Astrocyte (in vitro differentiated cells and primary cell): Measurements from ENCODE around the gene PIK3R3. TPM values are rescaled to one million over a fixed set of nuclear protein-coding genes. Genes with fewer than 3 reads are reported as not detected.

Source experiments
- DNase-seq: peaks from one replicate; pipeline ENCODE4 v3.0.0-alpha.2; 2010; ENCODE audit warnings: low read depth
- FAIRE-seq: peaks from 2 replicates; lab custom pipeline; 2011; peaks lifted over from hg19 to GRCh38; lab: Jason Lieb, UNC
- H2AFZ ChIP-seq: 2 replicates; pipeline ENCODE4 v1.6.0; 2012; ENCODE audit warnings: low read depth, low read length, inconsistent platforms
- H3K27ac ChIP-seq: 2 replicates; pipeline ENCODE4 v1.5.1; 2011; ENCODE audit warnings: low read depth, low read length, inconsistent platforms
- H3K27me3 ChIP-seq: 2 replicates; pipeline ENCODE4 v1.6.0; 2011; ENCODE audit warnings: low read length, inconsistent platforms; ENCODE audit not compliant: insufficient read depth
- H3K36me3 ChIP-seq: 2 replicates; pipeline ENCODE4 v1.5.1; 2011; ENCODE audit warnings: low read length, inconsistent platforms; ENCODE audit not compliant: insufficient read depth
- H3K4me1 ChIP-seq: 2 replicates; pipeline ENCODE4 v1.5.1; 2011; ENCODE audit warnings: low read length, inconsistent platforms; ENCODE audit not compliant: insufficient read depth
- H3K4me2 ChIP-seq: 2 replicates; pipeline ENCODE4 v1.6.0; 2012; ENCODE audit warnings: low read length, inconsistent platforms
- H3K4me3 ChIP-seq: 2 replicates; pipeline ENCODE4 v1.5.1; 2011; ENCODE audit warnings: low read depth, mild to moderate bottlenecking, low read length, inconsistent platforms; ENCODE audit not compliant: insufficient read depth
- H3K79me2 ChIP-seq: 2 replicates; pipeline ENCODE4 v1.6.0; 2012; ENCODE audit warnings: mild to moderate bottlenecking, low read length, inconsistent platforms; ENCODE audit not compliant: insufficient read depth
- H3K9ac ChIP-seq: 2 replicates; pipeline ENCODE4 v1.6.0; 2012; ENCODE audit warnings: mild to moderate bottlenecking, low read length, inconsistent platforms
- H3K9me3 ChIP-seq: 2 replicates; pipeline ENCODE4 v1.5.1; 2012; ENCODE audit warnings: low read depth, mild to moderate bottlenecking, low read length, inconsistent platforms; ENCODE audit not compliant: insufficient read depth
- H4K20me1 ChIP-seq: 2 replicates; pipeline ENCODE4 v1.6.0; 2012; ENCODE audit warnings: low read length, inconsistent platforms; ENCODE audit not compliant: insufficient read depth
- H3K27ac Mint-ChIP-seq: one replicate; pipeline ENCODE4 v1.8.0; 2021; ENCODE audit warnings: mild to moderate bottlenecking, mixed read lengths; ENCODE audit not compliant: unreplicated experiment
- H3K27me3 Mint-ChIP-seq: one replicate; pipeline ENCODE4 v1.8.0; 2021; ENCODE audit warnings: low read depth, mixed read lengths; ENCODE audit not compliant: unreplicated experiment
- H3K36me3 Mint-ChIP-seq: one replicate; pipeline ENCODE4 v1.8.0; 2021; ENCODE audit warnings: low read depth, mixed read lengths; ENCODE audit not compliant: unreplicated experiment
- H3K4me1 Mint-ChIP-seq: one replicate; pipeline ENCODE4 v1.8.0; 2021; ENCODE audit warnings: low read depth, mixed read lengths; ENCODE audit not compliant: unreplicated experiment
- H3K4me3 Mint-ChIP-seq: one replicate; pipeline ENCODE4 v1.8.0; 2021; ENCODE audit warnings: mild to moderate bottlenecking, moderate library complexity, mixed read lengths; ENCODE audit not compliant: unreplicated experiment
- H3K9me3 Mint-ChIP-seq: one replicate; pipeline ENCODE4 v1.8.0; 2021; ENCODE audit warnings: mild to moderate bottlenecking, mixed read lengths; ENCODE audit not compliant: unreplicated experiment
- EZH2 ChIP-seq: IDR thresholded peaks from 2 replicates; pipeline ENCODE4 v1.6.1; 2012; ENCODE audit warnings: mild to moderate bottlenecking, low read length, inconsistent platforms; ENCODE audit not compliant: insufficient read depth
- total RNA-seq: library from RNA; stranded (reverse); gene quantifications from 2 replicates; pipeline ENCODE4 v1.2.1, GENCODE V29; 2021
- TF ChIP-seq, protein P1 (sequence below): IDR thresholded peaks from 2 replicates; pipeline ENCODE4 v1.5.1; 2011; ENCODE audit warnings: low read depth, mild to moderate bottlenecking, inconsistent platforms, low read length, moderate library complexity; ENCODE audit not compliant: insufficient read depth

PIK3R3 gene
- total RNA-seq, 1 donor from 2014 or later, result 68.4 TPM

DNA sequence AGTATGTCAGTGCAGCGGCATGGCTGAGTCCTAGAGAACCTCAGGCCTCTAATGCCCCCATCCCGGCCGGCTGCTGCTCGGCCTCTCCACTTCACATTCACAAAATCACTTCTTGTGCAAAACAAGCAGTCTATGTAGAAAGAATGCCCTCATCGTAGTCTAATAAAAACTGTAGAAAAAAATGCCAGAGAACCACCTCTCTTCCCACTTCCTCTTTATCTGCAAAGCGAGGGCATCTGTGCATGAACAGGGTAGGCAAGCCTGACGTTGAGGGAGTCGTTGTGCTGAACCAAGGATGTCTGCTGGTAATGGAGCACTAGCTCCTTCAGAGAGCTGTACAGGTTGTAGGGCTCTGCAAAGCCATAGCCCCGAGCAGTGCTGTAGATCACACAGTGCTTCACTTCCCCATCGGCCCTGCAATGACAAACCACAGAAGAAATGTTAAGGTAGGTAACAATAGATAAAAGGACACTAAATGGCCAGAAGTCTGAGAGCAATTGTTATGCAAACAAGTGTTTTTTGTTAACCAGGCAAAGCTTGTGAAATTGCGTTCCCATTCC lies 88.9 kb downstream of the PIK3R3 start:
- peaks cover 28% of the 10 kb centered on the region for H3K36me3 Mint-ChIP-seq
- Histone ChIP-seq H3K4me2 (no peak overlapping the region), H3K4me1 (no peaks in the 10 kb centered on the region), H2AFZ (no peak overlapping the region), H3K27ac (no peak overlapping the region), H3K36me3 (no peaks in the 10 kb centered on the region), H3K4me3 (no peak overlapping the region), H3K79me2 (no peaks in the 10 kb centered on the region), H3K9ac (no peak overlapping the region), H4K20me1 (no peaks in the 10 kb centered on the region), H3K27me3 (no peaks in the 10 kb centered on the region), H3K9me3 (no peaks in the 10 kb centered on the region)
- no peak for TF ChIP-seq EZH2
- TF ChIP-seq, protein P1, sequence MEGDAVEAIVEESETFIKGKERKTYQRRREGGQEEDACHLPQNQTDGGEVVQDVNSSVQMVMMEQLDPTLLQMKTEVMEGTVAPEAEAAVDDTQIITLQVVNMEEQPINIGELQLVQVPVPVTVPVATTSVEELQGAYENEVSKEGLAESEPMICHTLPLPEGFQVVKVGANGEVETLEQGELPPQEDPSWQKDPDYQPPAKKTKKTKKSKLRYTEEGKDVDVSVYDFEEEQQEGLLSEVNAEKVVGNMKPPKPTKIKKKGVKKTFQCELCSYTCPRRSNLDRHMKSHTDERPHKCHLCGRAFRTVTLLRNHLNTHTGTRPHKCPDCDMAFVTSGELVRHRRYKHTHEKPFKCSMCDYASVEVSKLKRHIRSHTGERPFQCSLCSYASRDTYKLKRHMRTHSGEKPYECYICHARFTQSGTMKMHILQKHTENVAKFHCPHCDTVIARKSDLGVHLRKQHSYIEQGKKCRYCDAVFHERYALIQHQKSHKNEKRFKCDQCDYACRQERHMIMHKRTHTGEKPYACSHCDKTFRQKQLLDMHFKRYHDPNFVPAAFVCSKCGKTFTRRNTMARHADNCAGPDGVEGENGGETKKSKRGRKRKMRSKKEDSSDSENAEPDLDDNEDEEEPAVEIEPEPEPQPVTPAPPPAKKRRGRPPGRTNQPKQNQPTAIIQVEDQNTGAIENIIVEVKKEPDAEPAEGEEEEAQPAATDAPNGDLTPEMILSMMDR, result no peak
- no peak overlapping the region for H3K4me3 Mint-ChIP-seq
- H3K27ac Mint-ChIP-seq, result no peak overlapping the region
- H3K9me3 Mint-ChIP-seq, result no peaks in the 10 kb centered on the region
- FAIRE-seq, result no peak
- DNase-seq, result no peak
- H3K27me3 Mint-ChIP-seq, result no peaks in the 10 kb centered on the region
- H3K4me1 Mint-ChIP-seq, result peaks cover 26% of the 10 kb centered on the region

DNA sequence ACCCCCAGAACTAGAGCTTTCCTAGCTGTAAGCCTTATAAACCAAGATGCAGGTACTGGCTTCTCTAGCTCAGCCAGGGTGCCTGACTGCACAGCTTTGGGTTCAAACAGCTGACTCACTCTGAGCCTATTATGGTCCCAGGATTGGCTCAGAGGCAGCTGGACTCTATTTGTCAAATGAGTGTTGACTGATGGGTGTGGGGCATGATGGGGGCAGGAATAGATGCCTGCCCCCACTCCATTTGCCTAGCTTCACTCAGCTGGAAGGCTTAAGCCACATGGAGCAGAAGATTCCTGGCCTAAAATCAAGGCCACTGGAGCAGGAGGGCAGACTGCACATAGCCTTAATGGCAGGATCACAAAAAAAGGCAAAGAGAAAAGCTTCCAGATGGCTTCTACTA lies 90.5 kb downstream of the PIK3R3 start:
- peak; percentile 30 for DNase-seq
- Histone ChIP-seq H3K27ac (no peak overlapping the region), H3K9ac (no peak overlapping the region), H3K27me3 (no peaks in the 10 kb centered on the region), H4K20me1 (peaks cover 5% of the 10 kb centered on the region), H3K36me3 (no peaks in the 10 kb centered on the region), H2AFZ (no peak overlapping the region), H3K4me1 (no peaks in the 10 kb centered on the region), H3K9me3 (no peaks in the 10 kb centered on the region), H3K4me2 (no peak overlapping the region), H3K79me2 (no peaks in the 10 kb centered on the region), H3K4me3 (no peak overlapping the region)
- Mint-ChIP-seq H3K9me3 (no peaks in the 10 kb centered on the region), H3K27me3 (no peaks in the 10 kb centered on the region), H3K4me3 (no peak overlapping the region), H3K36me3 (peaks cover 23% of the 10 kb centered on the region), H3K27ac (peak overlapping the region; percentile 35), H3K4me1 (peaks cover 26% of the 10 kb centered on the region)
- no peak for FAIRE-seq
- no peak for TF ChIP-seq EZH2
- TF ChIP-seq, protein P1, result no peak

DNA sequence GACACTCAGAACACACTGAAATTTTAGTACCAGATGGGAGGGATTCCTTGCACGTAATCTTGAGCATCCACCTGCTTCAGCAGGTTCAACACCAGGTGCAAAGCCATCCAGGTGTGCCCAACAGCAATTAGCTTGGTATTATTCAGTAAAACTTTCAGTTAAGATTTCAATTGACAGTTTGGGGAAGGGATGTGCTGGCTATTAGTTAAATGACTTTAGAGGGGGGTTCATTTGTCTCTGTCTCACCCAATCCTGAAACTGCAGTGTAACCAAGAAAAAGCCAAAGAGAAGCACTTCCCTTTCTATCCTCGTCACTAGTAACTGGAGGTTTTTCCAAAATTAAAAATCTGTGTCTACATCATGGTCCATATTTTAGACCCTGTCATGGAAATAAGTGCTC lies 90.9 kb downstream of the PIK3R3 start:
- Histone ChIP-seq H3K36me3 (no peaks in the 10 kb centered on the region), H3K79me2 (no peaks in the 10 kb centered on the region), H3K27ac (no peak overlapping the region), H3K9ac (no peak overlapping the region), H4K20me1 (peaks cover 9% of the 10 kb centered on the region), H2AFZ (no peak overlapping the region), H3K9me3 (no peaks in the 10 kb centered on the region), H3K4me2 (no peak overlapping the region), H3K4me3 (no peak overlapping the region), H3K27me3 (no peaks in the 10 kb centered on the region), H3K4me1 (no peaks in the 10 kb centered on the region)
- TF ChIP-seq, protein P1, result no peak
- TF ChIP-seq EZH2, result no peak
- Mint-ChIP-seq H3K36me3 (peaks cover 22% of the 10 kb centered on the region), H3K27ac (peak overlapping the region; percentile 35), H3K4me1 (peaks cover 23% of the 10 kb centered on the region), H3K4me3 (no peak overlapping the region), H3K27me3 (no peaks in the 10 kb centered on the region), H3K9me3 (no peaks in the 10 kb centered on the region)
- FAIRE-seq, result no peak
- no peak for DNase-seq
